ENCODE data around the gene WRAP73.

The WRAP73 gene

GRCh38 chr1:3657578-3658230, 7.8 kb upstream of the WRAP73 start:
- no peak for TF ChIP-seq NFIC (IDR thresholded peaks at IDR 0.05)
- TF ChIP-seq EGR1 (IDR thresholded peaks at IDR 0.05) = no peak
- TF ChIP-seq REST (IDR thresholded peaks at IDR 0.05; ENCODE audit: low read depth) = no peak
- TF ChIP-seq ZBTB7A (IDR thresholded peaks at IDR 0.05; ENCODE audit: low read depth) = no peak
- no peak for TF ChIP-seq RAD21 (IDR thresholded peaks at IDR 0.05; ENCODE audit: low read depth)
- TF ChIP-seq EP300 (IDR thresholded peaks at IDR 0.05; ENCODE audit: borderline replicate concordance) = no peak
- TF ChIP-seq CREB1 (IDR thresholded peaks at IDR 0.05; ENCODE audit: low read depth) = no peak
- no peak for TF ChIP-seq TEAD4 (IDR thresholded peaks at IDR 0.05)
- no peak for TF ChIP-seq YY1 (IDR thresholded peaks at IDR 0.05; ENCODE audit: low read depth)
- TF ChIP-seq TCF12 (IDR thresholded peaks at IDR 0.05; ENCODE audit: low read depth) = no peak
- TF ChIP-seq USF1 (IDR thresholded peaks at IDR 0.05) = no peak
- TF ChIP-seq FOXM1 (IDR thresholded peaks at IDR 0.05; ENCODE audit: borderline replicate concordance, low read depth) = no peak
- TF ChIP-seq MAX (IDR thresholded peaks at IDR 0.05) = no peak
- no peak for TF ChIP-seq CEBPB (IDR thresholded peaks at IDR 0.05)
- no peak for TF ChIP-seq TAF1 (IDR thresholded peaks at IDR 0.05; ENCODE audit: low read depth)

- TF ChIP-seq TAF1 (IDR thresholded peaks at IDR 0.05; ENCODE audit: low read depth) (no peak), EP300 (IDR thresholded peaks at IDR 0.05; ENCODE audit: borderline replicate concordance) (no peak), FOXM1 (IDR thresholded peaks at IDR 0.05; ENCODE audit: borderline replicate concordance, low read depth) (no peak), RAD21 (IDR thresholded peaks at IDR 0.05; ENCODE audit: low read depth) (no peak), TCF12 (IDR thresholded peaks at IDR 0.05; ENCODE audit: low read depth) (no peak), NFIC (IDR thresholded peaks at IDR 0.05) (no peak), ZBTB7A (IDR thresholded peaks at IDR 0.05; ENCODE audit: low read depth) (no peak), USF1 (IDR thresholded peaks at IDR 0.05) (no peak), YY1 (IDR thresholded peaks at IDR 0.05; ENCODE audit: low read depth) (no peak)
Measured at GRCh38 chr1:3657096-3657475, 7.2 kb upstream of the WRAP73 start.

- no peak for TF ChIP-seq FOXM1 (IDR thresholded peaks at IDR 0.05; ENCODE audit: borderline replicate concordance, low read depth)
- TF ChIP-seq EP300 (IDR thresholded peaks at IDR 0.05; ENCODE audit: borderline replicate concordance) = no peak
- no peak for TF ChIP-seq RAD21 (IDR thresholded peaks at IDR 0.05; ENCODE audit: low read depth)
- TF ChIP-seq USF1 (IDR thresholded peaks at IDR 0.05) = no peak
- TF ChIP-seq EGR1 (IDR thresholded peaks at IDR 0.05) = no peak
- no peak for TF ChIP-seq TCF12 (IDR thresholded peaks at IDR 0.05; ENCODE audit: low read depth)
- TF ChIP-seq MAX (IDR thresholded peaks at IDR 0.05) = no peak
- TF ChIP-seq CREB1 (IDR thresholded peaks at IDR 0.05; ENCODE audit: low read depth) = no peak
- TF ChIP-seq TAF1 (IDR thresholded peaks at IDR 0.05; ENCODE audit: low read depth) = no peak
- no peak for TF ChIP-seq NFIC (IDR thresholded peaks at IDR 0.05)
- TF ChIP-seq REST (IDR thresholded peaks at IDR 0.05; ENCODE audit: low read depth) = no peak
- TF ChIP-seq YY1 (IDR thresholded peaks at IDR 0.05; ENCODE audit: low read depth) = no peak
- TF ChIP-seq CEBPB (IDR thresholded peaks at IDR 0.05) = no peak
- no peak for TF ChIP-seq TEAD4 (IDR thresholded peaks at IDR 0.05)
- no peak for TF ChIP-seq ZBTB7A (IDR thresholded peaks at IDR 0.05; ENCODE audit: low read depth)
Measured at GRCh38 chr1:3656450-3657095, 6.7 kb upstream of the WRAP73 start.

GRCh38 chr1:3654549-3655281, 4.8 kb upstream of the WRAP73 start:
- TF ChIP-seq USF1 (IDR thresholded peaks at IDR 0.05) (no peak), EP300 (IDR thresholded peaks at IDR 0.05; ENCODE audit: borderline replicate concordance) (no peak)

Data from Ishikawa (cell line).